ENCODE results near the gene C1orf159.
"Not testable (repeated sequence)": the region's sequence is repeated elsewhere in the genome, so short reads cannot be mapped to it uniquely, and the experiment has no call there.

The C1orf159 gene

DNA sequence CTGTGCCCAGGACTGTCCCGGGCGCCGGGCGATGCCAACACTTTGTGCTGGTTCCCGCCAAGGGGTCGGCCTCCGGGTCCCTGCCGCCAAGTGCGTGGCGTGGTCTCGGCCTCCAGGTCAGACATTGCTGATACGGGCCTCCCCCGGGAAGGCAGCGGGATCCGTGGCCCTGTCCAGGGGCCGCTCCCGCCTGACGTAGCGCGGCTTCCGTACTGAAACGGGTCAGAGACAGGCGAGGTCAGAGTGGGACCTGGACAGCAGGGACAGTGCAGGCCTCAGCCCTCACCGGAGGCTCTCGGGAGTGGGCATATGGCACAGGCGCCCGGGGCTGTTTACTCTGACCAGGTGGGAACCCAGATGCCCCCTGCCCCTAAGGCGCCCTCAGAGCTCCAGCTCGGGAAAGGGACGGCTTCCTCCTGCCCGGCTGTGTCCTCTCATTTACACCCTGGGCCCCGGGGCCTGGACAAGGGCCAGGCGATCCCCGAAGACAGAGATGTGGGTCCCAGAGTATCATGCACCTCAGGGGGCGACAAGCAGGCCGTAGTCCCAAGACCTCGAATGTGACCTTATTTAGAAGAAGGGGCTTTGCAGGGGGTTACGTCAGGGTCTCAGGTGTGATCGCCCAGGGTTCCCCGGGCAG lies 33.0 kb downstream of the C1orf159 start:
- DNase-seq: no peak

DNA sequence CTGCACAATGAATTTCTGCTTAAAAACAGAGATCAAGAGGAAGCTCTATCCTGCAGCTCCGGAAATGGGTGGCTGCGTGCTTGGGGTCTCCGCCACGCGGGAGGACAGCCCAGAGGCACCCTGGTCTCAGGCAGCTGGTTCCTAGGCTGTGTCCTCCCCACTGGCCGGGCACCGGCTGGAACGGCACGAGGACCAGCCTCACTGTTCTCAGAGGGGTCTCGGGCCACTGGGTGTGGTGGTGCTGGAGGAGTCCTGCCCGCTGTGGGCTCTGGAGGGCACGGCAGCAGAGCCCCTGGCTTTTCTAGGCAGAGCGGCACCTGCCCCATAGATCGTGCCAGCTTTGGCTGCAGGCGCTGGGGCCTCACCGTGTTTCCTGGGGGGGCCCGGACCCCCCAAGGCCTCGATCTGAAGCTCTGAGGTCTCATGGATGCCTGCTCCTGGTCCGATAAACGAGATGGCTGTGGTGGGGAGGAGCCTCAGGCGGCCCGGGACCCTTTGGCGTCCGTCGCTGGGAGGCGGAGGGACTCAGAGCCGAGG lies 33.6 kb downstream of the C1orf159 start:
- DNase-seq: no peak

GRCh38 chr1:1081311-1082238 lies 34.3 kb downstream of the C1orf159 start:
- no peak for DNase-seq

DNA sequence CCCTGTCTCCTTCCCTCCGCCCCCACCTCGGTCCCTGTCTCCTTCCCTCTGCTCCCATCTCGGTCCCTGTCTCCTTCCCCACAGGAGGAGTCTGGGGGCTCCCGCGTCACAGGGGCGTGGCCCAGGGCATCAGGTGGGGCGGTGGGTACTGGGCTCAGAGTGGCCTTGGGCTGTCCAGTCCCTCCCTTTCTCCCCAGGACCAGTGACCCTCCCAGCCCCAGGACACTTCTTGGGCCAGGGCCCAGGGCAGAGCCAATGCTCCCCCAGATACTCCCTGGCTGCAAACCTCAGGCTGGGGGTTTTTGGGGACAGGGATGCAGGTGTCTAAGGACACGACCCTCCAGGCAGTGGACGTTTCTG lies 35.0 kb downstream of the C1orf159 start:
- no peak for DNase-seq

DNA sequence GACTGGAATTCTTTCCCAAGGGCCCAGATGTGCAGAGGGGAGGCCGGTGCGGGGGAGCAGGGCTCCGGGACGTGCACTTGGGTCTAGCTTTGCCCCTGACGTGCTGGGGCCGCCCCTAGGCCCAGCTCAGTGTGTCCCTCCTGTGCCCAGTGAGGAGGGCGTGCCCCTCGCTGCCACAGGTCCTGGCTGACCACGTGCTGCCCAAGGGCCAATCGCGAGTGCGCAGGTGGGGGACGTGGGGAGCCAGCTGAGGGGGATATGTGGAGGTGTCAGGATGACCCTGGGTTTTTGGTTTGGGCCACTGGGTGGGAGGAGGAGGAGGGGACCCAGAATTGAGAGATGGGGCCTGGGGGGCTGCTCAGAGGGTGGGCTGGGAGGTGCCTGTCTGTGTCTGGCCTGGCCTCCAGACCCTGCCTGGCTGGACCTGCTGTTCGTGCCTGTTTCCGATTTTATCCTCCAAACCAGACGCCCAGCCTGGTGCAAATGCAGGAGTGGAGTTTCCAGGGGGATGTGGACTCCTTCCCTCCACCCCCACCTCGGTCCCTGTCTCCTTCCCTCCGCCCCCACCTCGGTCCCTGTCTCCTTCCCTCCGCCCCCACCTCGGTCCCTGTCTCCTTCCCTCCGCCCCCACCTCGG lies 35.6 kb downstream of the C1orf159 start:
- DNase-seq: peak in 19 of 58 donors; percentile 9 to 88 (median 26)

- DNase-seq: peak in 1 of 58 donors; percentile 88
Observed at GRCh38 chr1:1079408-1080121, 36.3 kb downstream of the C1orf159 start.

DNA sequence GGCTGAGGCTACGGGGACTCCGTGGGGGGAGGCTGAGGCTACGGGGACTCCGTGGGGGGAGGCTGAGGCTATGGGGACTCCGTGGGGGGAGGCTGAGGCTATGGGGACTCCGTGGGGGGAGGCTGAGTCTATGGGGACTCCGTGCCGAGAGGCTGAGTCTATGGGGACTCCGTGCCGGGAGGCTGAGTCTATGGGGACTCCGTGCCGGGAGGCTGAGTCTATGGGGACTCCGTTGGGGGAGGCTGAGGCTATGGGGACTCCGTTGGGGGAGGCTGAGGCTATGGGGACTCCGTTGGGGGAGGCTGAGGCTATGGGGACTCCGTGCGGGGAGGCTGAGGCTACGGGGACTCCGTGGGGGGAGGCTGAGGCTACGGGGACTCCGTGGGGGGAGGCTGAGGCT lies 38.5 kb downstream of the C1orf159 start:
- not testable (repeated sequence) for DNase-seq

DNA sequence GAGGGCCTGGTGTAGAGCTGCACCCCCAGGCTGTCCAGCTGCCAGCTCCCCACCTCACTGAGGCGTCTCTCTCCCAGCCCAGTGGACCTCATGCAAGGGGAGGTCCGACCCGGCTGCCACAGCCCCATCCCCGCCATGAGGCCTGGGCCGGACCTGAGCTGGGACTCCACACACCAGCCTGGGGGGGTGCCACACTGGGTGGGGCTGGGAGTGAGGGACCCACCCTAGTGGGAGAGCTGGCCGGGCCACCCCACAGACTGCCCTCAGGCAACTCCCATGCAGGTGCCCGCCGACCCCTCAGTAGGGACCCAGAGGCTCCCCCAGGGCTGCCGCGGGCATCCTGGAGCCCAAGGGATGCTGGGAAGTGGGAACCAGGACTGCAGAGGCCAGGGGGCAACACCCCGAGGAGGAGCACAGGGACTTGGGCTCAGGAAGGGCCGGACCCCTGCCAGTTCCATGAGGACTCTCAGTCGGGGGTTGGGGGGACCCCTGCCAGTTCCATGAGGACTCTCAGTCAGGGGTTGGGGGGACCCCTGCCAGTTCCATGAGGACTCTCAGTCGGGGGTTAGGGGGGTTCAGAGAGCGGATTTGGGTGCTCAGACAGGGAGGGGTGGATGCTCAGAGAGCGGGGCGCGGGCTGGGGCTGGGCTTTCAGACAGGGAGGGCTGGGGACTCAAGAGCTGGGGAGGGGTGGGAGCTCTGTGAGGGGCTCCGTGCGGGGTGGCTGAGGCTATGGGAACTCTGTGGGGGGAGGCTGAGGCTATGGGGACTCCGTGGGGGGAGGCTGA lies 40.5 kb downstream of the C1orf159 start:
- DNase-seq: no peak

DNA sequence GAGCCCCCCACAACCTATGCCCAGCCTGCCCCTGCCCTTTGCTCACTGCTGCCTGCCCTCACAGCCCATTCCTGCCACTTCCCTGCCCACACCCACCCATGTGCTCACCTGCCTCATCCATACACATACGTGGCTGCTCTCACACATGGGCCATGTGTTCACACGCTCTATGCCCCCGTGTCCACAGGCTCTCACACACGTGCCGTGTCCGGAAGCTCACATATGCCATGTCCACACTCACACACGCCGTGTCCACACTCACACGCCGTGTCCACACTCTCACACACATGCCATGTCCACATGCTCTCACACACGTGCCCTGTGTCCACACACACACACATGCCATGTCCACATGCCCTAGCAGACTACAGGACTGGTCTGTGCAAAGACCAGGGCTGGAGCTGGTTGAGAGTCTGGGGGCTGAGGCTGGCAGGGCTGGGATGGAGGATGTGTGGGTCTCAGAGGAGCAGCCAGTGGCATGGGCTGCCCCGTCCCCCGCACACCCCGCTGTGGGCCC lies 41.2 kb downstream of the C1orf159 start:
- DNase-seq: no peak

GRCh38 chr1:1073743-1074587 lies 41.9 kb downstream of the C1orf159 start, which contains the start of gene RNF223:
Gene RNF223, minus strand, starts transcription at chr1:1074306. Its CDS starts 1,740 bp downstream, at chr1:1072566.
- no peak for DNase-seq

DNA sequence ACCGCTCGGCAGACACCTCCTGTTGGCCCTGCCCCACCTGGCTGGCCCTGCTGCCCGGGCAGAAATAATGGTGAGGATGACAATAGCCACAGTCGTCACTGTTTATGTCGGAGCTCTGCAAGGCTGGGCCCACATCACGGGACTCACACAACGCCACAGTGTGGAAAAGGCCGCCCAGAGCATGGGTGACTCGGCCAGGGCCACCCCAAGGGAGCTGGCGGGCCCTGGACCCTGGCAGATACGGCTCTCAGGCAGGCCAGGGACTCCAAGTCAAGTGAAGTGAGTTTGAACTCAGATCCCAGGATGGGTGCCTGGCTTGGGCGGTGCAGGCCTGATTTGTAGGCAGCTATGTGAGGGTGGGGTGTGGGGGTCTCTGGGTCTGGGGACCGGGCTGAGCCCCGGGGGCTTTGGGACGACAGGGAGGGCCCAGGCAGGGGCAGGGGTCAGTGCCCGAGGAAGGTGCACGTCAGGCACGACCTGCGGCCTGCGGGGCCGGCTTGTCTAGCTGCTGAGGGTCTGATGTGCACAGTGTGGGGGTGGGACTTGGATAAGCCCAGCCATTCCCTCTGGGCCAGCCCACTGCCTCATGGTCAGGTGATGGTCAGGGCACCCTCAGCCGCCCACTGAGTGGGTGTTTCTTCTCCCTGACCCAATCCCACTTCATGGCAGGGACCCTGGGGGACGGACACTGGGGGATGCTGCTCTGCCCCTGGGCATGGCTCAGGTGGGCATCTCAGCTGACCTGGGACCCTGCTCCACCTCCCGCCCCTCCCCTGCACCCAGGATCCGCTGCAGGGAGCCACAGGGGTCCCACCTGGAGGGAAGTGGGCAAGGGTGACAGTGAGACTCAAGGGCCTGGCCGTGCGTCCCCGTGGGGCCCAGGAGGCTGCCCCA lies 42.8 kb downstream of the C1orf159 start:
- DNase-seq: no peak

GRCh38 chr1:1072299-1072848 lies 43.5 kb downstream of the C1orf159 start:
- peak in 3 of 58 donors; percentile 21 to 37 (median 33) for DNase-seq

DNA sequence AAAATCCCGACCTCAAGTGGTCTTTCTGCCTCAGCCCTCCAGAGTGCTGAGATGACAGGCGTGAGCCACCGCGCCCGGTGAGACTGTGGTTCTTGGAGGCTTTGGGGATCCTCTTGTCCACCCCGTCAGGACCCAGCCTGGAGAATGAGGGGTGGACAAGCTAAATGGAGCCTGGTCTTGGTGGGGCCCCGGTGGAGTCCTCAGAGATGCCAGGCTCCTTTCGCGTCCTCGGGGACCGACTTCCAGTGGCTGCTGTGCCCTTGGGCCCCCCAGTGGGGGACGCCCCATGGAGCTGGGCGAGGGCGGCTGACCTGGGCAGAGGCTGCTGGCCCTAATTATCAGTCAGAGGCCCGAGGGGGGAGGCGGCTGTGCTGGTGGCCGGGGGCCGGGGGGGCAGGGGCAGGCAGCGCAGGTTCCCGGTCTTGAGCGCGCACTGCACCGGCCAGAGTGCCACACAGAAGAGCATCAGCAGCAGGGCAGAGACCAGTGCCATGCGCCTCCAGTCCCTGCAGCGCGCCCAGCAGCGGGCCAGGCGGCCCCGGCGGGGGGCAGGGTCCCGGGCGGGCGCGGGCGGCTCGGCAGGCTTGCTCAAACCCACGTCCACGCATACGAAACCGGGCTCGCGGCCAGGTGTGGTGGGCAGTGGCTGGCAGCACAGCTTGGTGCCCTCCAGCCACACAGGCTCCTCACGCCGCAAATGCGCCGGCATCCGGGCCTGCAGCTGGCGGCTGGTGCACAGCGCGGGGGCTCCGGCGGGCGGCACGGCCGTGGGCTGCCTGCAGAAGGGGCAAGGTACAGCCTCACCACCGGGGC lies 44.2 kb downstream of the C1orf159 start:
- DNase-seq: peak in 2 of 58 donors; percentile 28 to 34

DNA sequence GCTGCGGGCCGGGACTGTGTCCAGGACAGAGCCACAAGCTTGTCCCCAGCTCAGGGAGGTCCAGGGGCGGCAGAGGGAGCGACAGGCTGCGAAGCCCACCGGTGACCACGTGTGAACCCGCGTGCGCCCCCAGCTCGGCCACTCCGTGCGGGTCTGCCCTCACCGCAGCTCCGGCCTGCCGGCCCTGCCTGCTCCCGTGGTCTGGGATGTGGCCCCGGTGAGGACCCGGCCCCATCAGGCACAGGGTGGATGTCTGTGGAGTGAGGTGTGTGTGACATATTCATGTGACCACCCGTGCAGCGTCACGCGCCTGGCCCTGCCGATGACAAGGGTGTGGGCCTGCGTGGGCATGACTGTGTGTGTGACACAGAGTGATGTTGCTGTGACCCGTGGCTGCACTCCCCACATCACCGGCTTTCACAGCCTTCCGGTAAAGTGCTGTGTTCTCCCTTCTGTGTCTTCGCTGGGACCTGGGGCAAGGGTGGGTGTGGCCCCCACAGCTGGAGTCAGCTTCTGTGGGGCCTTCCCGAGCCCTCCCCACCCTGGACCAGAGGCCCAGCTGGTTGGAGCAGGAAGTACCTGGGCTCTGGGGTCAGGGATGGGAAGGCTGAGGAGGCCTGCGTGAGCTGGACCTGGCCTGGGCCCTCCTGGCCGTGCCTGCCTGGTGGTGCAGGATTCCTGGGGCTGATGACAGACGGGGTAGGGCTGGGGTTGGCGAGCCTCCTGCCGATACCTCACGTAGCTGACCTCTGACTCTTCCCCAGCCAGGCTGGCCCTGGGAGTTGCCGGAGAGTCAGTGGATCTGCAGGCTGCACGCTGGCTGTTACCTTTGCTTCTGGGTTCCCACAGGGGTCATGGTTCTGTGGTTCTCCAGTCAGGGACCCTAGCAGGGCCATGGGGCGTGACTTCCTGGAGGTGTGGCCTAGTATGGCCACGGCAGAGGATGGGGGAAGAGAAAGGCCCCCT lies 45.9 kb downstream of the C1orf159 start:
- no peak for DNase-seq

DNA sequence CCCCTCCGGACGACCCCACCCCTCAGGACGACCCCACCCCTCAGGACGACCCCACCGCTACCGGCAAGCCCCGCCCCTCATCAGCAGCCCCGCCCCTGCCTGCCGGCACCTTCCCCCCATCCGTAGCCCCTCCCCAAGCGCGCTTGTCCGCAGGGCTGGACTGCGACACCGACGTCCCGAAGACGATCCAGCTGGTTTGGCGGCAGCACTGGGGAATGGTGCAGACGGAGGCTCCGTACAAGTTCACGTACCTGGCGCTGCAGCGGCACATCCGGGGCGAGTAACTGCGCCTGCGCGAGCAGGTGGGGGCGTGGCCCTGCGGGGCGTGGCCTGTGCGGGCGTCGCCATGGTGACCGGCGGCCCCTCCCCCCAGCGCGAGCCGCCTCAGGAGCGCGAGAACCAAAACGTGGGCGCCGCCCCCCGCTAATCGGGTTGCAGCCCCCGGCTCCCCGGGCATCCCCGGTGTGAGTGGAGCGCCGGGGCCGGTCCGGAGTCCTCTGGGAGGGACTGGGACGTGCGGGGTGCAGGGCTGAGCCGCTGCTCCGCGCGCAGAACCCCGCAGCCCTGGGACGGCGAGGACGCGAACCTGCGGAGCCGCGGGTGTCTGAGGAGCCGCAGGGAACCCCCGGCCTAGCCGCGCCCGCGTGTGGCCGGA lies 46.7 kb downstream of the C1orf159 start:
- DNase-seq: peak in 51 of 58 donors; percentile 4 to 73 (median 43)

Measured in anterior cingulate cortex (tissue), 58 donors.